HG03095 (cell line): ENCODE data around the gene CDK5RAP2.
"Not testable (repeated sequence)": the region's sequence is repeated elsewhere in the genome, so short reads cannot be mapped to it uniquely, and the experiment has no call there.

Source experiments
- ATAC-seq: cut with Tn5 transposase; IDR thresholded peaks from one replicate; pipeline ENCODE4 v1.9.1; 2021; ENCODE audit warnings: moderate library complexity; ENCODE audit not compliant: unreplicated experiment

Gene CDK5RAP2

DNA sequence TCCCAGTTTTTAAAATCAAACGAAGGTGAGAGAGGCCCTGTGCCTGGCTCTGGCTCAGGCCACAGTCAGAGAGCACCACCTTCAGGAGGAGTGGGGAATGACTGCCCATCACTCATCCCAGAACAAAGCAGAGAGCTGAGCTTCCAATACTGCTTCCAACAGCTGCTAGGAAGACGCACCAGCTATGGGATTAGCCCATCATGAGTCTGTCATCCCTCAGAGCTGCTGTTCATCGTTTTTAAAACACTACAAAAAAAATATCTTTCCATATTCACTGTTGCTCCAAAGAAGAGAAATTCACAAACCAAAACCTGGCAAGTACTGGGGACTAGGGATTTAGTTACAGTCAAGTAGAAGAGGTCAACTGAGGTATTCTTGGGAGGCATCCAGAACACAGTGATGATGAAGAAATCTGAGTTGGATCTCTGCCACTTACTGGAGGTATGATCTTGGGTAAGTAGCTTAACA is 102.4 kb downstream of the CDK5RAP2 start:
- peak; percentile 53 for ATAC-seq

- ATAC-seq = no peak
Measured at GRCh38 chr9:120475341-120475740, 104.6 kb downstream of the CDK5RAP2 start.

DNA sequence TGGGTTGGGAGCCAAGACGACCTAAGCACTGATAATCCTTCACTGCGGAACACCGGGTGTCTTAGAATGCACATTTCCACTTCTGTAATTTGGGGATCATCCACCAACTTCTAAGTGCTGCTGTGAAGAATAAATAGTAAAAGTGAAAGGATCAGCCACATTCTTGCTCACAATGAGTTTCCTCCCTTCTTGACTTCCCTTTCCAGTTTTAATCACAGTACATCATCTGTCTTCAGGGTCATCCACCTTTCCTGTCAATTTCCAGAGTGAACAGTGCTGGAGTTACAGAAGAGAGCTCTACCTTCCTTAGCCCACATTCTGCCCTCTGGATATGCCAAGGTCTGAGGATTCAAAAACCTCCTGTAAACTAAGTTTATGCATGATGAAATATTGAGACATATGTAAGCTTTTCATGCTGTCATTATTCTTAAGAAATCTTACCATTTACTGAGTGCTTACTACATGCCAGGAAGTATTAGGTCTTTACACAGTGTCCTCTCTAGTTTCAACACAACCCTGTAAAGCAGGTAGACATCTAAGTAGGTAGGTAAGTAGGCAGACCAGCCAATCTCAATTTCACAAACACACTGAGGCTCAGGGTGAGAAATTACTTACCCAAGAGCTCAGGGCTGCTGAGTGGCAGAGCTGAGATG is 105.2 kb downstream of the CDK5RAP2 start:
- ATAC-seq = no peak

- ATAC-seq = no peak
Measured at GRCh38 chr9:120473608-120474007, 106.4 kb downstream of the CDK5RAP2 start.

- no peak for ATAC-seq
Measured at GRCh38 chr9:120465685-120466407, 114.1 kb downstream of the CDK5RAP2 start.

- no peak for ATAC-seq
Measured at GRCh38 chr9:120464887-120465421, 115.0 kb downstream of the CDK5RAP2 start.

GRCh38 chr9:120464176-120464886 is 115.6 kb downstream of the CDK5RAP2 start:
- no peak for ATAC-seq

- ATAC-seq = no peak
Measured at GRCh38 chr9:120463765-120464164, 116.2 kb downstream of the CDK5RAP2 start.

DNA sequence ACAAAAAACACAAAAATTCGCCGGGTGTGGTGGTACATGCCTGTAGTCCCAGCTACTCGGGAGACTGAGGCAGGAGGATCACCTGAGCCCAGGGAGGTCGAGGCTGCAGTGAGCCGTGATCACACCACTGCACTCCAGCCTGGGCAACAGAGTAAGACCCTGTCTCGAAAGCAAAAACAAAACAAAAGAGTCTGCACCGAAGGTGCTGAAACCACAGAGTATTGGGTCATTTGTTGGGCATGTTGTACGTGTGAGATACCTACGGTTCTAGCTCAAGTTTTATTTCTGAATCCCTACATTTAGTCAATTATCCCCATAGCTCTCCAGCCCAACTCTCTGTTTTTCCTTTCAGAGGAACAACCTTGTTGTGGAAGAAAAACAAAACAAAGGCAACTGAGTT is 118.3 kb downstream of the CDK5RAP2 start:
- not testable (repeated sequence) for ATAC-seq

DNA sequence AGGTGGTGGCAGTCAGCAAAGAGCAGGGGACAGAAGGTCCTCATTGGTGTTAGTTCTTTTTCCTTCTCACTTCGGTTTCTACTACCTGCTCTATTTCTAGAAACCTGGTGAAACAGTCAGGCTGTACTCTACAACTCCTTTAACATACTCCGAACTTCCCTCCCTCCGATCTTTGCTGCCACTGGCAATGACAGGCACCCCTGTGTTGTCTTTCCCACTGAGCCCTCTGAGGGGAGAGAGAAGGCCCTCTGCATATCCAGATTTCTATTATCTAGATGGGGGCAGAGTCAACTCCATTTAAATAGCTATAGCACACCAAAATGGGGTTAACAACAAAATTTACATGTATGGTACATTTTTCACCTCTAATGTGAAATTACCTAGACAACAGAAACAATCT is 123.7 kb downstream of the CDK5RAP2 start:
- no peak for ATAC-seq

DNA sequence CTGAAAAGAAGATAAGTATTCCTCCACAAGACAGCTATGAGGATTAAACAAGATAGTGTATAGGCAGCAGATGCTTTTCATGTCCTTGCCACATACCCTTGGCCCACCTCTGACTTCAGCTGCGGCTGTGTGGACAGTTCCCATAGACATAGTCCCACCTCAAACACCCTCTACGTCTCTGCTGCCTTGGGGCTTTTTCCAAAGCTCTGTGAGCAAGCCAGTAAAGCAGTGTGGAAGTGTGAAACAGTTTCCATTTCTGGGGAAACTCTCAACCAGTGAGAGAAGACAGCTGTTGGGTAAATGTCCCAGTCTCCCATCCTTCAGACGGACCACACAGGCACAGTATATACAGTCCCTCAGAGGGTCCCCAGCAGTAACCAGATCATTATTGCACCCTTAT is 125.5 kb downstream of the CDK5RAP2 start:
- ATAC-seq = no peak

- ATAC-seq = no peak
Measured at GRCh38 chr9:120453792-120454191, 126.2 kb downstream of the CDK5RAP2 start.

DNA sequence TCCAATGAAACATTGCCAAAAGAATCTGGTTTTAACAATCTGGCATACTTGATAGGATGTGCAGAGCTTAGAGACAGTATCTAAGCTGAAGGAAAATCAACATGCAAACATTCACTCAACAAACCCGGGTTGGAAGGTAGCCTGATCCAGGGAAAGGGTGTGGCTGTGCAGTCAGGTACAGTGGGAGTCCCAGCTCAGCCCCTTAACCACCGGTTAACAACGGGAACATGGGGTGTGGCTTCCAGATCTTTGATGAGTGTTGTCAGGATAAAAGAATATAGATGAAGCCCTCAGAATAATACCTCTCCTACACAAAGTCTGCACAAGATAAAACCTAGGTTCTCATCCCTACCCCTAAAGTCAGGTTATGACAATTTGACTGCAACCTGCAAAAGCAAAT is 127.3 kb downstream of the CDK5RAP2 start:
- no peak for ATAC-seq

DNA sequence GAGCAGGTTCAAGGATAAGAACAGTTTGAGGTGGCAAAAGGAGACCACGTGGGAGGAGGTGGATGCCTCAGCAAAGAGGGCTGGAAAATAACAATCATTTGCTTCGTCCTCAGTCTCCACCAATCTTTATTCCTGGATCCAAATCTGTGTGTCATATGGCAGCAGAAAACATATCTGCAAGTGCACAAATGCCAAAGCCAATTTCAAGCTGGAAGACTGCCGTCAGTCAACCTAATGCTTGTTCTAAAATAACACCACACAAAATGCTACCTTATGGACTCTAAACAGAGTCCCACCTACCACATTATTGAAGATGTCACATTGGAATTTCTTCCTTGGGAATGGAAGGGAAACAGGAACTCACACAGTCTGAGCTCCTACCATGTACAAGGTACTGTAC is 129.1 kb downstream of the CDK5RAP2 start:
- ATAC-seq = no peak

- no peak for ATAC-seq
Measured at GRCh38 chr9:120449566-120449965, 130.4 kb downstream of the CDK5RAP2 start.

DNA sequence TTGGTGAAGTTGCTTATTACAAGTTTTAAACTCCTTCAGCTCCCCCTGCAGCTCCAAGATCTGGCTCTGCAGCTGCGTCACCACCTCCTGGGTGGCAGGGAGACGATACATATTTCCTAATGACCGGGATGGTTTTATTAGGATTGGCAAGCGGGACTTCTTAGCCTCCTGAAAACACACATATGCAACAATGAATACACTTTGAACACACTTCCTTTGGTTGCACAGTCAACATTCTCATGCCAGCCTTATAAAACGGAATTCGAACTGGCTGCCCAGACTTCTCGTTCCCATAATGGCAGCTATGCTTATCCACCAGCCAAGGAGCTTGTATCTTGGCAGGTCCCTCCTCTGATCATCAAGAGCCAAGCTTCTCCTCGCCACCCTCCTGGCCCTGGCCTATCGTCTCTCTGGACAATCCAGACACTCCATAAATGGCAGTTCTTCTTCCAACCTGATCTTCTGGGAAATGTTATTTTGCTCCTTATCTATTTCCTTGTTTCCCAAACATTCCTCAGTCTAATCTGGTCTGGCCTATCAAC is 131.9 kb downstream of the CDK5RAP2 start:
- ATAC-seq = no peak

DNA sequence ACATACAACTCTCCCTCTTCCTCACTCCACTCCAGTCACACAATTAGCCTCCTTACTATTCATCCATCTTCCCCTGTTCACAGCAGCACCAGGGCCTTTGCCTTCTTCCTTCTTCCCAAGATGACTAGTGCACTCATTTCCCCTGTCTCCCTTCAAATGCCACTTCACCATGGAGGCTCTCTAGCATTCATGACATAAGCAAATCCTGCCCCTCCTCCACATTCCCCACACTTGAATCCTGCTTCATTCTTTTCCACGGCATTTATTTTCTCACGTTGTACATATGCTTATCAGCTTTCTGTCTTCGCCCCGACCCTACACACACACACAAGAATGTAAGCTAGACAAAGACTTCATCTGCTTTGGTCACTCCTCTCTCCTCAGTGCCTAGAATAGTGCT is 133.3 kb downstream of the CDK5RAP2 start:
- no peak for ATAC-seq

DNA sequence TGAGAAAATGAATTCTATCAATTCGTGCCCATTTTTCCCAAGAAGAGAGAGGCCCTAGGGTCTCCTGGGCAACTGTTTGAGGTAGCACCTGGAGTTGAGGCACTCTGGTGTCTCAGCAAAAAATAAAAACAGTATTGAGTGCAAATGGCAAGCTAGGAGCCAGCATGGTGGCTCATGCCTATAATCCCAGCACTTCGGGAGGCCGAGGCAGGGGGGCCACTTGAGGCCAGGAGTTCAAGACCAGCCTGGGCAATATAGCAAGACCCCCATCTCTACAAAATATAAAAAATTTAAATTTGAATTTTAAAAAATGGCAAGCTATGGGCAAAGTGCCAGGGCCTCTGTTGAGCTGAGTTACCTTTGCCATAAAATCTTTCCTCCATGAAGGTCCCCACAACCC is 136.0 kb downstream of the CDK5RAP2 start:
- ATAC-seq = no peak

- ATAC-seq = no peak
Measured at GRCh38 chr9:120443489-120443888, 136.5 kb downstream of the CDK5RAP2 start.

DNA sequence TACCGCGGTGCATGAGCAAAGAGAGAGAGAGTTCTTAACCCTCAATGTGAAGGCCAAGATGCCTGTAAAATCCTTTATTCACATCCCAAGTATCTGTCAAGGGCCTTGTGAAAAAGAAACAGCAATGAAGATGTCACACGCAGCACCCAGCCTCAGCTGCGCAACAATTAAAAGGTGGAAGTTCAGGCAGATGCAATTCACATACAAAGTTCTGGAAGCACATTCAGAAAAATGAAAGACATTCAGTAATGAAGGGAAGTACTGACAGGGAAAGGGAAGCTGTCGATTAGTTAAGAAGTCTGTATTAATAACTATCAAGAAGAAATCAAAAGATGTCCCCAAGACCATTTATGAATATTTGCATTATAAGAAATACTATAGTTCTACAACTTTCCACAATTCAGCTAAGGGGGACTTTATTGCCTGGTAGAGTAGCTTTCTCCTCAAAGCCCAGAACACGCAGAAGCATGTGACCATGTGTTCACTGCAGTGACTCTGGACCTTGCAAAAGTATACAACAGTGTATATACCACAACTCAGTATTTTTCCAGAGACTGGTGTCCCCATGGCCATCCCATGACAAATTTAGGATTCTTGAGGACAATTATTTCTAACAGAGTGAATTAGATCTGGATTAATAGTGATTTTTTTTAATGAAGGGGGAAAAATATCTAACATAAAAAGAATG is 137.5 kb downstream of the CDK5RAP2 start:
- no peak for ATAC-seq
